A204.1 (cell line): ENCODE results near the gene TRMT61B.

Experiments used
- FAIRE-seq: peaks from 2 replicates; lab custom pipeline; 2012; peaks lifted over from hg19 to GRCh38; lab: Jason Lieb, UNC

The TRMT61B gene

GRCh38 chr2:28855977-28856376, 14.1 kb downstream of the TRMT61B start:
- no peak for FAIRE-seq

GRCh38 chr2:28855193-28855592, 14.9 kb downstream of the TRMT61B start:
- FAIRE-seq = no peak

- FAIRE-seq = no peak
Observed at GRCh38 chr2:28842042-28842441, 28.1 kb downstream of the TRMT61B start.

DNA sequence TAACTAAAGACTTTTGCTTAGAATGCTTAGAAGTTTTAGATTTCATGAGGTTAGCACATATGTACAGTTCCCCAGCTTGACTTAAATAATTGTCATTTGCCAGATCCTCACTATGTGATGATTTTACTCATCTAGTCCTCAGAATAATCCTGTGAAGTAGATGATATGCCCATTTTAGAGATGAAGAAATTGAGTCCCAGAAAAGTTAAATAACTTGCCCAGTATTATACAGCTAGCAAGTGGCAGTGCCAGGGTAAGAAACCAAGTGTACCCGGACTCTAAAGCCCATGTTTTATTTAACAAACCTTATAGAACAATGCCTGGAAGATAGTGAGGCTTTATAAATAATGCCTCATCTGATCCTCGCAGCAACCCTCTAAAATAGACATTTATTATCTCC, 31.1 kb downstream of the TRMT61B start:
- FAIRE-seq = no peak

DNA sequence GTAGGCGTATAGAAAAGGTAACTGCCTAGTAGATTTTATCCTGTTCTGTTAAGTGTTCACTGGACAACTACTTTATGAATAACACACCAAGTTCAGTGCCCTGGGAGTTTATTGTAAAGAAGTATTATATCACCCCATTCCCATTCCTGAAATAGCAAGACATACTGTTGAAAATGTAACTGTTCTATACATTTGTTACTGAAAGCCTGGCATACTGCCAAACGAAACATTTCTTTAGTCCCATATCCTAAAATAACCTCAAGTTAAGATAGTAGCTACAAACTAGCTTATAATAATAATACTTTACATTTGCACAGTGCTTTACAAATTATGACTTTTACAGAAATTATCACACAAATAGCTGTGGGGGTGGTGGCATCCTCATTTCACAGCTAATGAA, 34.3 kb downstream of the TRMT61B start:
- no peak for FAIRE-seq

DNA sequence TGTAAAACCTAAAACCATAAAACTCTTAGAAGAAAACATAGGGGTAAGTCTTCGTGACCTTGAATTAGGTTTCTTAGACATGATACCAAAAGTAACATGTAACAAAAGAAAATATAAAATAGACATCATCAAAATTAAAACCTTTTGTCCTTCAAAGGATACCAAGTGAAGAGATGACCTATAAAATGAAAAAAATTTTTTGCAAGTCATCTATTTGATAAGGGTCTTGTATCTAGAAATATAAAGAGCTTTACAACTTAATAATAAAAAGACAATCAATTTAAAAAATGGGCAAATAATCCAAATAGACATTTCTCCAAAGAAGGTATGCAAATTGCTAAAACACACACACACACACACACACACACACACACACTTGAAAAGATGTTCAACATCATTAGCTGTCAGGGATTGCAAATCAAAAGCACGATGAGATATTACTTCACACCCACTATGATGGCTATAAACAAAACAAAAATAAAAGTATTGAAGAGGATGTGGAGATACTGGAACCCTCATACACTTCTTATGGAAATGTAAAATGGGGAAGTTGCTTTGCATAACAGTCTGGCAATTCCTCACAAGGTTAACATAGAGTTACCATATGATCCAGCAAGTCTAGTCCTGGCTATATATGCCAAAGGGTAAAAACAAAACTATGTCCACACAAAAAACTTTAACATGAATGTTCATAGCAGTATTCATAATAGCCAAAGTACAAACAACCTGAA, 36.2 kb downstream of the TRMT61B start:
- no peak for FAIRE-seq

- FAIRE-seq = no peak
Observed at GRCh38 chr2:28828382-28828781, 41.7 kb downstream of the TRMT61B start.

GRCh38 chr2:28824870-28825269, 45.2 kb downstream of the TRMT61B start:
- FAIRE-seq = no peak

GRCh38 chr2:28824207-28824606, 45.9 kb downstream of the TRMT61B start:
- FAIRE-seq = no peak

GRCh38 chr2:28822036-28822435, 48.1 kb downstream of the TRMT61B start:
- FAIRE-seq = no peak

DNA sequence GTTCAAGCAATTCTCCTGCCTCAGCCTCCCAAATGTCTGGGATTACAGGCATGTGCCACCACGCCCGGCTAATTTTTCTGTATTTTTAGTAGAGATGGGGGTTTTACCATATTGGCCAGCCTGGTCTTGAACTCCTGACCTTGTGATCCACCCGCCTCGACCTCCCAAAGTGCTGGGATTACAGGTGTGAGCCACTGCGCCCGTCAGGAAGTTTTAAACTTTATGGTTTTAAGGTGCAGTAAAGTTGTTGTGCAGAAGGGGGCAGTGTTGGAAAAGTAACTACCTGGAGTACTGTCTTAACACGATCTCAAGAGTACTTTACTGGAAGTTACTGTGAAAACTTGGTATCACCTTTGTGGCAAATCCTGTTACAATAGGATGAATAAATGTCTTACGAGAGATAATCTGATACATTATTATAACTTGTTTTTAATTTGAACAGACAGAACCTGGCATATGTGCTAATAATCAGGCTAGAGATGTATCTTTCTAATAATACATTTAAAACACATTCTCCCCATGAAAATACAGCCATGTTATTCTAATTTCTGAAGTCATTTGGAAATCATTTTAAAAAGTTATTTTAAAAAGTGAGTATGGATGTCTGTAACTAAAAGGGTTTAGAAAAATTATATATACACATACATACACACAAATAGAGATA, 48.7 kb downstream of the TRMT61B start:
- FAIRE-seq = peak; percentile 89

- FAIRE-seq = no peak
Observed at GRCh38 chr2:28818053-28818452, 52.1 kb downstream of the TRMT61B start.

DNA sequence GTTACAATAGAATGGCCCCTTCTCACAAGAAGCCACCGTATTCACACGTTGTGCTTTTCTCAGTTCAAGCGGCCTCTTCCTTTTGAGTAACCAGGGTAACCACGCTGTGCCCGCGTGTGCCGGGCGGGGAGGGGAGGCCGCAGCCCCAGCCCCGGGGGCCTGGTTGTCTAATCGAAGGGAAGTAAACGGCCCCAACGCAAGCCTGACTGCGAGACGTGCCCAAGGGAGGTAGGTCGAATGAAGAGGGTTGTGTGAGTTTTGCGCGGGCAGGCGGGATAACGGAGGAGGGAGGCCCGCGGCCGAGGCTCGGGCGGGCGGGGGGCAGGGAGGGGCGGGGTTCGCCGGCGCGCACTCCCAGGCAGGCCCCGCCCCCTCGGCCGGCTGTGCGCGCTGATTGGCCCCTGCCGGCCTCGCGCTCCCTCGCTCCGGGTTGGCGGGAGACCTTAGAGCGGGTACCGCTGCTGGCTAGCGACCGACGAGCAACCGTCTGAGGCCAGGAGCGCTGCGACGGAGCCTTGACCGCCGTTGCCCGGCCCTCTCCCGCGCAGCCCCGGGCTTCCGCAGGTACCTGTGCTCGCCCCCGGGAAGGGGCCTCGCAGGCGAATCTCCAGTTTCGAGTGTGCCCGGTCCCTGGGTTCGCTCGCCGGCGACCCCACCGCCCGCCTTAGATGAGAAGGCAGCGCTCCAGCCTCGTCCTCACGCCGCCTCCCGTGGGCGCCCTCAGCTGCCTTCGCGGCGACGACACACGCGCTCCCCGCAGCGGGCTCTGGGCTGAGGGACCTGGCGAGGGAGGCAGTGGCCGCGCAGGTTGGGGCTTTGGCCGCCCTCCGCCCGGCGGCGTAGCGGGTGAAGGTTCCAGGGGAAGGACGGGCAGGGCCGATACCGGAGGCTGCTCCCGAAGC, 59.5 kb downstream of the TRMT61B start, which contains the start of gene SPDYA:
TSS of gene SPDYA (plus strand) at position 451 of the 902 bp plus-strand sequence. CDS start 5,181 bp downstream, outside the sequence.
- FAIRE-seq = no peak

- FAIRE-seq = no peak
Observed at GRCh38 chr2:28809927-28810326, 60.2 kb downstream of the TRMT61B start.

DNA sequence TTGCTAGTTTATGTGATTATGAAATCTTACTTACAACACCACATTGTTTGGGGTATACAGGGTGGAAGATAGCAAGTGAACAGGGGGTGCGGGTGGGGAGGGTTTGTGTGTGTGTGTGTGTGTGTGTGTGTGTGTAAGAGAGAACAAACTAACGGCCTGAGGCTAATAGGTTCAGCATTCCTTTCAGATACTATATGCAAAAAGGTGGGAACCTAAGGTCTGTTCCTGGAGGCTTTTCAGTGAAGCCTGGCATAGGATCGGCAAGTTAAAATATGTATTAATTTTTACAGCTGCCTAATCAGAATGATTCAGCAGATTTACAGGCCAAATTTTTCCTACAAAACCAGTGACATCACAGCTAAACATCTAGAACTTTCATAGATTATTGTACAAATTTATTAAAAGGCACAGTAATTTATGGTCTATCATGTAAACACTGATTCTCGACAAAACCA, 67.1 kb downstream of the TRMT61B start:
- FAIRE-seq = no peak

- FAIRE-seq = no peak
Observed at GRCh38 chr2:28801726-28802125, 68.4 kb downstream of the TRMT61B start.
